Trophoblast cell (in vitro differentiated cells and primary cell): ENCODE results near the gene KIF6.
A peak's percentile ranks its signal among the peaks of the same experiment; 100 is the strongest.

Experiments
- DNase-seq, 2 donors: peaks; one replicate each; pipeline ENCODE4 v3.0.0-alpha.2; 2016
- H2AFZ ChIP-seq: 2 replicates; pipeline ENCODE4 v1.6.1; 2013; ENCODE audit warnings: low read length, moderate library complexity, mild to moderate bottlenecking; ENCODE audit not compliant: insufficient read depth, poor library complexity
- H2AK5ac ChIP-seq: 2 replicates; pipeline ENCODE4 v1.6.1; 2013; ENCODE audit warnings: mild to moderate bottlenecking, low read length
- H2BK120ac ChIP-seq: 2 replicates; pipeline ENCODE4 v1.6.1; 2013; ENCODE audit warnings: low read length, mild to moderate bottlenecking, moderate library complexity; ENCODE audit not compliant: insufficient read depth, poor library complexity
- H2BK12ac ChIP-seq: 2 replicates; pipeline ENCODE4 v1.6.1; 2013; ENCODE audit warnings: mild to moderate bottlenecking, low read length, moderate library complexity
- H2BK5ac ChIP-seq: 2 replicates; pipeline ENCODE4 v1.6.1; 2013; ENCODE audit warnings: low read length, low read depth, moderate library complexity, mild to moderate bottlenecking; ENCODE audit not compliant: poor library complexity
- H3K14ac ChIP-seq: 2 replicates; pipeline ENCODE4 v1.6.1; 2013; ENCODE audit warnings: mild to moderate bottlenecking, low read length
- H3K18ac ChIP-seq: 2 replicates; pipeline ENCODE4 v1.6.1; 2013; ENCODE audit warnings: mild to moderate bottlenecking, low read length
- H3K23ac ChIP-seq: 2 replicates; pipeline ENCODE4 v1.6.1; 2013; ENCODE audit warnings: low read length
- H3K27ac ChIP-seq: 2 replicates; pipeline ENCODE4 v1.5.1; 2013; ENCODE audit warnings: low read depth, mild to moderate bottlenecking, inconsistent platforms, low read length, moderate library complexity
- H3K27me3 ChIP-seq: 2 replicates; pipeline ENCODE4 v1.6.1; 2013; ENCODE audit warnings: inconsistent platforms, mild to moderate bottlenecking, low read length, moderate library complexity; ENCODE audit not compliant: insufficient read depth
- H3K36me3 ChIP-seq, 2 experiments: 1 replicate in 1 of 2; 2 replicates in 1 of 2; pipeline ENCODE4 v1.6.1; 2013; ENCODE audit warnings: low read length in 2 of 2, mild to moderate bottlenecking in 2 of 2, moderate library complexity in 1 of 2; ENCODE audit not compliant: insufficient read depth in 2 of 2, control insufficient read depth in 1 of 2
- H3K4ac ChIP-seq: 2 replicates; pipeline ENCODE4 v1.6.1; 2013; ENCODE audit warnings: low read depth, mild to moderate bottlenecking, low read length, moderate library complexity
- H3K4me1 ChIP-seq, 2 experiments: 1 replicate in 1 of 2; 2 replicates in 1 of 2; pipeline ENCODE4 v1.6.1; 2013; ENCODE audit warnings: low read length in 2 of 2, mild to moderate bottlenecking in 2 of 2, moderate library complexity in 1 of 2; ENCODE audit not compliant: insufficient read depth in 2 of 2, control insufficient read depth in 1 of 2
- H3K4me2 ChIP-seq: 2 replicates; pipeline ENCODE4 v1.6.1; 2013; ENCODE audit warnings: inconsistent platforms, mild to moderate bottlenecking, low read length, moderate library complexity
- H3K4me3 ChIP-seq: 2 replicates; pipeline ENCODE4 v1.5.1; 2013; ENCODE audit warnings: mild to moderate bottlenecking, low read depth, low read length, inconsistent platforms
- H3K79me1 ChIP-seq: one replicate; pipeline ENCODE4 v1.6.1; 2013; ENCODE audit warnings: low read length
- H3K79me2 ChIP-seq: 2 replicates; pipeline ENCODE4 v1.6.1; 2013; ENCODE audit warnings: low read length, mild to moderate bottlenecking; ENCODE audit not compliant: control insufficient read depth, insufficient read depth, poor library complexity
- H3K9ac ChIP-seq: 2 replicates; pipeline ENCODE4 v1.6.1; 2013; ENCODE audit warnings: mild to moderate bottlenecking, low read length
- H3K9me3 ChIP-seq: 2 replicates; pipeline ENCODE4 v1.6.1; 2013; ENCODE audit warnings: low read depth, mild to moderate bottlenecking, control low read depth, inconsistent platforms, low read length; ENCODE audit not compliant: insufficient read depth
- H4K12ac ChIP-seq: 2 replicates; pipeline ENCODE4 v1.6.1; 2013; ENCODE audit warnings: low read depth, mild to moderate bottlenecking, low read length, moderate library complexity
- H4K8ac ChIP-seq: 2 replicates; pipeline ENCODE4 v1.6.1; 2013; ENCODE audit warnings: low read depth, mild to moderate bottlenecking, low read length, moderate library complexity
- H4K91ac ChIP-seq: one replicate; pipeline ENCODE4 v1.6.1; 2013; ENCODE audit warnings: low read depth, mild to moderate bottlenecking, low read length, moderate library complexity
- WGBS: extraction: QIAGEN DNeasy Blood & Tissue Kit; methylation state at CpG from one replicate; pipeline ENCODE4 v1.1.7; 2013; ENCODE audit warnings: missing lambda C conversion rate; ENCODE audit not compliant: insufficient read length, insufficient coverage; ENCODE audit errors: extremely low coverage; 5-methylcytosine and 5-hydroxymethylcytosine counted together

The KIF6 gene

GRCh38 chr6:39698789-39699188 lies 26.4 kb downstream of the KIF6 start:
- no peaks in the 10 kb centered on the region for H3K79me1 ChIP-seq
- H2BK12ac ChIP-seq: no peak overlapping the region
- no peaks in the 10 kb centered on the region for H3K36me3 ChIP-seq
- H4K91ac ChIP-seq: no peak overlapping the region
- H4K12ac ChIP-seq: no peak overlapping the region
- no peak overlapping the region for H3K4me3 ChIP-seq
- H3K27ac ChIP-seq: no peak overlapping the region
- no peak overlapping the region for H2AK5ac ChIP-seq
- DNase-seq: peak; percentile 38 to 91
- H3K9ac ChIP-seq: no peak overlapping the region
- H2BK120ac ChIP-seq: no peak overlapping the region
- H3K9me3 ChIP-seq: no peaks in the 10 kb centered on the region
- H3K4me1 ChIP-seq: peaks cover 0 to 2% of the 10 kb centered on the region in 2 experiments
- H2AFZ ChIP-seq: no peak overlapping the region
- no peaks in the 10 kb centered on the region for H3K79me2 ChIP-seq
- H3K18ac ChIP-seq: no peak overlapping the region
- H3K4me2 ChIP-seq: no peak overlapping the region
- no peaks in the 10 kb centered on the region for H3K27me3 ChIP-seq
- no peak overlapping the region for H3K4ac ChIP-seq
- H3K14ac ChIP-seq: no peak overlapping the region
- H3K23ac ChIP-seq: no peak overlapping the region
- H2BK5ac ChIP-seq: no peak overlapping the region
- no CpG with 5 or more reads among the region's 1 CpG for WGBS
- no peak overlapping the region for H4K8ac ChIP-seq

DNA sequence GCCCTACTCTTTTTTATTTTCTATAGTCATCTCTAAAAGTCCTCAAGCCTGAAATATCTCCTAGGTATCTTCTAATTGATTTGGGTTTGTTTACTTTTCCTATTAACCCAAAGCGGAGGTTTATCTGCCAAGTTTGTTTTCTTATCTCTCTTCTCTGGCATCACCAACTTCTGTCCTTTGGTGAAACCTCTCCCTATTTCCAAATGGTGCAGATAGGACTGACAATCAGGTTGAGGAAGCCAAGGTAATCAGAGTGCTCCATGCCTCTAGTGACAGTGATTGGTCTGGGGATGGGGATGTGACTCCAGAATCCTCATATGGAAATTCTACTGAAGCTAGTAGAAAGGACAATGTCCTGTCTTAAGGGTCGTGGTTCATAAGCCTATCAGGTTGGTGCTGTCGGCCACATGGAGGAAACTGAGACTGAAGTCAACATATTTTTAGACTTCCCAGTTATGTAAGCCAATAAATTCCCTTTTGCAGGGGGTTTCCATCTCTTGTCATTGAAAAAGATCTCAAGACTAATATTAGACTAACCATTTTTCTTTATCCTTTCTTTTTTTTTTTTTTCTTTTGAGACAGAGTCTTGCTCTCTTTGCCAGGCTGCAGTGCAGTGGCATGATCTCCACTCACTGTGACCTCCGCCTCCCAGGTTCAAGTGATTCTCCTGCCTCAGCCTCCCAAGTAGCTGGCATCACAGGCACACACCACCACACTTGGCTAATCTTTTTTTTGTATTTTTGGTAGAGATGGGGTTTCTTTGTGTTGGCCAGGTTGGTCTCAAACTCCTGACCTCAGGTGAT lies 28.0 kb downstream of the KIF6 start:
- Histone ChIP-seq H4K8ac (no peak overlapping the region), H3K4me3 (no peak overlapping the region), H2BK12ac (peak overlapping the region; percentile 22), H3K4ac (no peak overlapping the region), H3K9ac (no peak overlapping the region), H2AFZ (no peak overlapping the region), H3K27ac (no peak overlapping the region), H3K4me1 (peaks cover 0 to 2% of the 10 kb centered on the region in 2 experiments), H3K23ac (no peak overlapping the region), H3K27me3 (no peaks in the 10 kb centered on the region), H2BK5ac (no peak overlapping the region), H3K14ac (no peak overlapping the region), H4K91ac (no peak overlapping the region), H3K18ac (no peak overlapping the region), H3K9me3 (no peaks in the 10 kb centered on the region), H3K36me3 (no peaks in the 10 kb centered on the region), H2AK5ac (no peak overlapping the region), H3K79me2 (no peaks in the 10 kb centered on the region), H2BK120ac (no peak overlapping the region), H3K4me2 (no peak overlapping the region), H3K79me1 (no peaks in the 10 kb centered on the region), H4K12ac (no peak overlapping the region)
- no peak for DNase-seq
- WGBS: no CpG with 5 or more reads among the region's 4 CpGs

- DNase-seq: no peak
- no peaks in the 10 kb centered on the region for H3K27me3 ChIP-seq
These were observed 29.8 kb downstream of the KIF6 start for GRCh38 chr6:39695447-39695846.

DNA sequence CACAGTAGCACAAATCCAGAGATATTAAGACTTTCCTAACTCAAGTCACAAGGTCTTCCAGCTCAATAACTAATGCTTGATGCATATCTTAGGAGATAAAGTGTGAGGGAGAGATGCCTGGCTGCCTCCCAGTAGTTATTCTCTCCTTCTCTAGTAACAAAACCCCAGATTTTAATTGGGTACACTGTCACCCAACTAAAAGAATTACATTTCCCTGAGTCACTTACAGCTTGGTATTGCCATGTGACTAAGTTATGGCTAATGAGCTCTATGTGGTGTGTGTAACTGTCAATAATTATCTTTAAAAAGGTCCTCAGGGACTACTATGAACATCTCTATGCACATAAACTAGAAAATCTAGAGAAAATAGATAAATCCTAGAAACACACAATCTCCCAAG lies 32.0 kb downstream of the KIF6 start:
- Histone ChIP-seq H3K27me3 (no peaks in the 10 kb centered on the region), H3K27ac (no peak overlapping the region), H2AK5ac (no peak overlapping the region), H2BK12ac (no peak overlapping the region), H4K91ac (no peak overlapping the region), H3K14ac (no peak overlapping the region), H3K4me1 (no peaks in the 10 kb centered on the region), H3K79me1 (no peaks in the 10 kb centered on the region), H3K9me3 (no peaks in the 10 kb centered on the region), H4K12ac (no peak overlapping the region), H3K4me2 (no peak overlapping the region), H4K8ac (no peak overlapping the region), H3K9ac (no peak overlapping the region), H3K4me3 (no peak overlapping the region), H3K36me3 (no peaks in the 10 kb centered on the region), H2AFZ (no peak overlapping the region), H3K23ac (no peak overlapping the region), H2BK120ac (no peak overlapping the region), H3K79me2 (no peaks in the 10 kb centered on the region), H2BK5ac (no peak overlapping the region), H3K18ac (no peak overlapping the region), H3K4ac (no peak overlapping the region)
- no peak for DNase-seq

More at GRCh38 chr6:39695447-39695846, 29.8 kb downstream of the KIF6 start:
- H3K9ac ChIP-seq: no peak overlapping the region
- H4K8ac ChIP-seq: no peak overlapping the region
- no peak overlapping the region for H3K14ac ChIP-seq
- H2BK120ac ChIP-seq: no peak overlapping the region
- peaks cover 0 to 2% of the 10 kb centered on the region in 2 experiments for H3K4me1 ChIP-seq
- H3K18ac ChIP-seq: no peak overlapping the region
- H3K36me3 ChIP-seq: no peaks in the 10 kb centered on the region
- H2AK5ac ChIP-seq: no peak overlapping the region
- no peaks in the 10 kb centered on the region for H3K79me1 ChIP-seq
- H4K91ac ChIP-seq: no peak overlapping the region
- H3K9me3 ChIP-seq: no peaks in the 10 kb centered on the region
- no peaks in the 10 kb centered on the region for H3K79me2 ChIP-seq
- no peak overlapping the region for H3K4me2 ChIP-seq
- H4K12ac ChIP-seq: no peak overlapping the region
- no peak overlapping the region for H2AFZ ChIP-seq
- H3K4ac ChIP-seq: no peak overlapping the region
- no peak overlapping the region for H3K4me3 ChIP-seq
- no peak overlapping the region for H3K23ac ChIP-seq
- H3K27ac ChIP-seq: no peak overlapping the region
- no peak overlapping the region for H2BK5ac ChIP-seq
- no peak overlapping the region for H2BK12ac ChIP-seq
